Trophoblast cell (in vitro differentiated cells and primary cell): ENCODE data around the gene TNP1.

Experiments
- DNase-seq, 2 donors: peaks; one replicate each; pipeline ENCODE4 v3.0.0-alpha.2; 2016
- H2AFZ ChIP-seq: 2 replicates; pipeline ENCODE4 v1.6.1; 2013; ENCODE audit warnings: low read length, moderate library complexity, mild to moderate bottlenecking; ENCODE audit not compliant: insufficient read depth, poor library complexity
- H2AK5ac ChIP-seq: 2 replicates; pipeline ENCODE4 v1.6.1; 2013; ENCODE audit warnings: mild to moderate bottlenecking, low read length
- H2BK120ac ChIP-seq: 2 replicates; pipeline ENCODE4 v1.6.1; 2013; ENCODE audit warnings: low read length, mild to moderate bottlenecking, moderate library complexity; ENCODE audit not compliant: insufficient read depth, poor library complexity
- H2BK12ac ChIP-seq: 2 replicates; pipeline ENCODE4 v1.6.1; 2013; ENCODE audit warnings: mild to moderate bottlenecking, low read length, moderate library complexity
- H2BK5ac ChIP-seq: 2 replicates; pipeline ENCODE4 v1.6.1; 2013; ENCODE audit warnings: low read length, low read depth, moderate library complexity, mild to moderate bottlenecking; ENCODE audit not compliant: poor library complexity
- H3K14ac ChIP-seq: 2 replicates; pipeline ENCODE4 v1.6.1; 2013; ENCODE audit warnings: mild to moderate bottlenecking, low read length
- H3K18ac ChIP-seq: 2 replicates; pipeline ENCODE4 v1.6.1; 2013; ENCODE audit warnings: mild to moderate bottlenecking, low read length
- H3K23ac ChIP-seq: 2 replicates; pipeline ENCODE4 v1.6.1; 2013; ENCODE audit warnings: low read length
- H3K27ac ChIP-seq: 2 replicates; pipeline ENCODE4 v1.5.1; 2013; ENCODE audit warnings: low read depth, mild to moderate bottlenecking, inconsistent platforms, low read length, moderate library complexity
- H3K27me3 ChIP-seq: 2 replicates; pipeline ENCODE4 v1.6.1; 2013; ENCODE audit warnings: inconsistent platforms, mild to moderate bottlenecking, low read length, moderate library complexity; ENCODE audit not compliant: insufficient read depth
- H3K36me3 ChIP-seq, 2 experiments: 1 replicate in 1 of 2; 2 replicates in 1 of 2; pipeline ENCODE4 v1.6.1; 2013; ENCODE audit warnings: low read length in 2 of 2, mild to moderate bottlenecking in 2 of 2, moderate library complexity in 1 of 2; ENCODE audit not compliant: insufficient read depth in 2 of 2, control insufficient read depth in 1 of 2
- H3K4ac ChIP-seq: 2 replicates; pipeline ENCODE4 v1.6.1; 2013; ENCODE audit warnings: low read depth, mild to moderate bottlenecking, low read length, moderate library complexity
- H3K4me1 ChIP-seq, 2 experiments: 1 replicate in 1 of 2; 2 replicates in 1 of 2; pipeline ENCODE4 v1.6.1; 2013; ENCODE audit warnings: low read length in 2 of 2, mild to moderate bottlenecking in 2 of 2, moderate library complexity in 1 of 2; ENCODE audit not compliant: insufficient read depth in 2 of 2, control insufficient read depth in 1 of 2
- H3K4me2 ChIP-seq: 2 replicates; pipeline ENCODE4 v1.6.1; 2013; ENCODE audit warnings: inconsistent platforms, mild to moderate bottlenecking, low read length, moderate library complexity
- H3K4me3 ChIP-seq: 2 replicates; pipeline ENCODE4 v1.5.1; 2013; ENCODE audit warnings: mild to moderate bottlenecking, low read depth, low read length, inconsistent platforms
- H3K79me1 ChIP-seq: one replicate; pipeline ENCODE4 v1.6.1; 2013; ENCODE audit warnings: low read length
- H3K79me2 ChIP-seq: 2 replicates; pipeline ENCODE4 v1.6.1; 2013; ENCODE audit warnings: low read length, mild to moderate bottlenecking; ENCODE audit not compliant: control insufficient read depth, insufficient read depth, poor library complexity
- H3K9ac ChIP-seq: 2 replicates; pipeline ENCODE4 v1.6.1; 2013; ENCODE audit warnings: mild to moderate bottlenecking, low read length
- H3K9me3 ChIP-seq: 2 replicates; pipeline ENCODE4 v1.6.1; 2013; ENCODE audit warnings: low read depth, mild to moderate bottlenecking, control low read depth, inconsistent platforms, low read length; ENCODE audit not compliant: insufficient read depth
- H4K12ac ChIP-seq: 2 replicates; pipeline ENCODE4 v1.6.1; 2013; ENCODE audit warnings: low read depth, mild to moderate bottlenecking, low read length, moderate library complexity
- H4K8ac ChIP-seq: 2 replicates; pipeline ENCODE4 v1.6.1; 2013; ENCODE audit warnings: low read depth, mild to moderate bottlenecking, low read length, moderate library complexity
- H4K91ac ChIP-seq: one replicate; pipeline ENCODE4 v1.6.1; 2013; ENCODE audit warnings: low read depth, mild to moderate bottlenecking, low read length, moderate library complexity
- whole genome bisulfite sequencing: extraction: QIAGEN DNeasy Blood & Tissue Kit; methylation state at CpG from one replicate; pipeline ENCODE4 v1.1.7; 2013; ENCODE audit warnings: missing lambda C conversion rate; ENCODE audit not compliant: insufficient read length, insufficient coverage; ENCODE audit errors: extremely low coverage; 5-methylcytosine and 5-hydroxymethylcytosine counted together

TNP1 gene

DNA sequence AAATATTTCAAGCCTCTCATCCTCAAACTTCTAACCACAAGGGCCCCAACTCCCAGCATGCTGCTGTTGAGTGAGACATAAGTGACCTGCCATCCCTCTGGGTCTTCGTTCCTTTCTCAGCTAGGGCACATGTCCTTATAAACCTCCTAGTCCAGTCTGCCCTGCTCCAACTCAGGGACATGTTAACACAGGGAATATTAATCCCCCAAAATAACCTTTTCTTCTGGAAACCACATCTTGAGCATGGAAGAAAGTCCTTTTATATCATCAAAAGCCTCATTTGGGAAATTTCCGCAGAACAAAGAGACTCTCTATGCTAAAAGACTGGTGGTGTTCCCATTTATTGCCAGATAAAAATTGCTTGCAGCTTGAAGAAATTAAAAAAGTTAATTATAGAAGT is 14.4 kb downstream of the TNP1 start:
- Histone ChIP-seq H4K91ac (no peak overlapping the region), H4K8ac (no peak overlapping the region), H2BK120ac (no peak overlapping the region), H2BK5ac (no peak overlapping the region), H3K4me1 (no peaks in the 10 kb centered on the region), H3K79me1 (no peaks in the 10 kb centered on the region), H3K9me3 (no peaks in the 10 kb centered on the region), H2AK5ac (no peak overlapping the region), H2BK12ac (no peak overlapping the region), H3K23ac (no peak overlapping the region), H4K12ac (no peak overlapping the region), H3K4me2 (no peak overlapping the region), H3K36me3 (no peaks in the 10 kb centered on the region), H3K14ac (no peak overlapping the region), H3K18ac (no peak overlapping the region), H2AFZ (no peak overlapping the region), H3K4ac (no peak overlapping the region), H3K4me3 (no peak overlapping the region), H3K9ac (no peak overlapping the region), H3K27me3 (peaks cover 3% of the 10 kb centered on the region), H3K79me2 (no peaks in the 10 kb centered on the region), H3K27ac (no peak overlapping the region)
- no CpG with 5 or more reads among the region's 2 CpGs for WGBS
- no peak for DNase-seq

DNA sequence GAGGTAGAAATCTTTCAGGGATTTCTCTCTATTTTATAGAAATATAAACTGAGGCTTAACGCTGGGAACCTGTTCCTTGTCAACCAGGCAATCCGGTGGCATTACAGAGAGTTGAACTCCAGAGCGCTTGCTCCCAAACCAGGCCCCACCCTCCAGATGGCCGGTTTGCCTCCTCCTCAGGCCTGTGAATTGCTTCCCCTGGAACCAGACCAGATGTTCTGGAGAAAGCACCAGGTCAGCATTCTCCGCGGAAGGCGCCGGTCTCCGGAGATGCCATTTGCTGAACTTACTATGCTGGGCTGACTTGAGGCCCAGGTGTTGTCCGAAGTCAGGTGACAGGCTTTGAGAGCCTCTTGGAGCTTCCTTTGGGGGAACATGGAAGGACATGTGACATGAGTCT is 17.2 kb downstream of the TNP1 start:
- H3K18ac ChIP-seq: no peak overlapping the region
- no peak overlapping the region for H4K12ac ChIP-seq
- no peak overlapping the region for H3K4me2 ChIP-seq
- no peaks in the 10 kb centered on the region for H3K79me1 ChIP-seq
- H3K9me3 ChIP-seq: no peaks in the 10 kb centered on the region
- no peak overlapping the region for H4K8ac ChIP-seq
- H3K4me1 ChIP-seq: no peaks in the 10 kb centered on the region
- no peak overlapping the region for H3K9ac ChIP-seq
- H3K4me3 ChIP-seq: no peak overlapping the region
- H2AK5ac ChIP-seq: no peak overlapping the region
- no peak overlapping the region for H2BK5ac ChIP-seq
- H2BK120ac ChIP-seq: no peak overlapping the region
- no peak overlapping the region for H2BK12ac ChIP-seq
- no CpG with 5 or more reads among the region's 10 CpGs for WGBS
- H2AFZ ChIP-seq: no peak overlapping the region
- H3K27me3 ChIP-seq: peaks cover 3% of the 10 kb centered on the region
- no peak overlapping the region for H3K27ac ChIP-seq
- no peak for DNase-seq
- H3K4ac ChIP-seq: no peak overlapping the region
- no peaks in the 10 kb centered on the region for H3K36me3 ChIP-seq
- no peak overlapping the region for H3K23ac ChIP-seq
- no peak overlapping the region for H4K91ac ChIP-seq
- H3K79me2 ChIP-seq: no peaks in the 10 kb centered on the region
- H3K14ac ChIP-seq: no peak overlapping the region

DNA sequence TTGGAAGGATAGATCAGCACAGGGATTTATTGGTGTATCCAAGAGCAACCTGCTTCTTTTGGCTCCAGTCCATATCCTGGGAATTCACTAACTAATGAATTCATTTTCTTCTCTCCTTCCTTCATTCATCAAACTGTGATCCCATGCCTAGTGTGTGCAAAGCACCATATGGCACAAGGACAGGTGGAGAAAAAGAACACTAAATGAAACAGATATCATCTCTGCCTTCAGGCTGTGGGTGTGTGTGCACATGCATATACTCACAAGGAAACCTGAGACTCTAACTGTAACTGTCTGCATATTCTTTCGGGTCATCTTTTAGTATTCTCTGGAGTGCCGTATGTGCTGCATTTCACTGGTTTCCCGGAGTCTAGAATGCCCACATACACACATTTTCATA is 20.2 kb downstream of the TNP1 start:
- Histone ChIP-seq H3K4me3 (no peak overlapping the region), H3K18ac (no peak overlapping the region), H3K14ac (no peak overlapping the region), H3K27ac (no peak overlapping the region), H3K79me2 (no peaks in the 10 kb centered on the region), H4K12ac (no peak overlapping the region), H2BK5ac (no peak overlapping the region), H3K36me3 (no peaks in the 10 kb centered on the region), H3K27me3 (peaks cover 1% of the 10 kb centered on the region), H4K8ac (no peak overlapping the region), H3K4me1 (no peaks in the 10 kb centered on the region), H2AFZ (no peak overlapping the region), H3K4me2 (no peak overlapping the region), H2BK120ac (no peak overlapping the region), H3K9me3 (no peaks in the 10 kb centered on the region), H3K9ac (no peak overlapping the region), H3K23ac (no peak overlapping the region), H2AK5ac (no peak overlapping the region), H2BK12ac (no peak overlapping the region), H4K91ac (no peak overlapping the region), H3K4ac (no peak overlapping the region), H3K79me1 (no peaks in the 10 kb centered on the region)
- DNase-seq: no peak
- WGBS: no CpG with 5 or more reads among the region's 3 CpGs

DNA sequence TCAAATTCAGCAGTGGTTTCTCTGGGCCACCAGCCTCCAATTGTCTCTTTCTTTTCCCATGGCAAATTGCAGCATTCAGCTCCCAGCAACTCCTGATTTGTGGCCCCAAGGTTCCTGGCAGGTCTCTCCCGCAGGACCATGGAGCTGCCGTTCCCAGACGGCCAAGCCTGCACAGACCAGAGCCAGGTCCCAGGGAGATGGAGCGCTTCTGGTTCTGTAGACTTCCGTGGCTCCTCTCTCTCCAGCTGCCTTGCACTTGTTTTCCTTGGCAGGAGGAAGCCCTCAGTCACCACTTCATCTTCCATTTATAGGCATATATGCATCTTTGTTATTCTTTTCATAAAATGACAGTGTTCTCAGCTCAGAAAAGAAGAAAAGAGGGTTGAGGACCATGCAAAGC is 21.7 kb downstream of the TNP1 start:
- Histone ChIP-seq H3K79me1 (no peaks in the 10 kb centered on the region), H3K14ac (no peak overlapping the region), H3K27ac (no peak overlapping the region), H3K9ac (no peak overlapping the region), H4K8ac (no peak overlapping the region), H3K18ac (no peak overlapping the region), H3K4ac (no peak overlapping the region), H3K36me3 (no peaks in the 10 kb centered on the region), H3K23ac (no peak overlapping the region), H4K12ac (no peak overlapping the region), H3K79me2 (no peaks in the 10 kb centered on the region), H3K4me3 (no peak overlapping the region), H3K4me2 (no peak overlapping the region), H3K27me3 (no peaks in the 10 kb centered on the region), H2BK120ac (no peak overlapping the region), H2BK5ac (no peak overlapping the region), H2BK12ac (no peak overlapping the region), H3K4me1 (no peaks in the 10 kb centered on the region), H2AK5ac (no peak overlapping the region), H3K9me3 (no peaks in the 10 kb centered on the region), H4K91ac (no peak overlapping the region), H2AFZ (no peak overlapping the region)
- no CpG with 5 or more reads among the region's 5 CpGs for WGBS
- no peak for DNase-seq
